ENCODE results near the gene OR52H1. TPM values are rescaled to one million over a fixed set of nuclear protein-coding genes. Genes with fewer than 3 reads are reported as not detected.

OR52H1 gene
- total RNA-seq: 0.36 TPM in 1 of 2 replicates, not detected in the other

GRCh38 chr11:5548440-5548839 lies at the start of gene OR52H1:
TSS of gene OR52H1 (minus strand) at chr11:5548540. CDS start at chr11:5545505, 3,035 bp downstream.

GRCh38 chr11:5596607-5597201 lies 48.4 kb upstream of the OR52H1 start, which contains the start of gene TRIM6:
TSS of gene TRIM6 (plus strand) at chr11:5596637. CDS start at chr11:5596898, 261 bp downstream.

GRCh38 chr11:5580577-5580976 lies 32.2 kb upstream of the OR52H1 start, which contains the start of gene OR52B6:
TSS of gene OR52B6 (plus strand) at chr11:5580877. CDS start at chr11:5580877, 0 bp downstream.

GRCh38 chr11:5516599-5516998 lies 31.7 kb downstream of the OR52H1 start, which contains the start of gene UBQLNL:
TSS of gene UBQLNL (minus strand) at chr11:5516699. CDS start at chr11:5516441, 258 bp downstream.

GRCh38 chr11:5509803-5510202 lies 38.5 kb downstream of the OR52H1 start, which contains the start of gene UBQLN3:
TSS of gene UBQLN3 (minus strand) at chr11:5509957. CDS start at chr11:5509558, 399 bp downstream.

Other genes with a start within 250 kb of the OR52H1 start
- not detected in 2 replicates for gene OR51B4, start 246.6 kb downstream of the OR52H1 start, total RNA-seq
- gene OR51B2, start 224.2 kb downstream of the OR52H1 start, total RNA-seq: not detected in 2 replicates
- gene OR51B5, start 205.0 kb downstream of the OR52H1 start, total RNA-seq: not detected in 2 replicates
- not detected in 2 replicates for gene OR51B6, start 197.0 kb downstream of the OR52H1 start, total RNA-seq
- gene OR51M1, start 164.7 kb downstream of the OR52H1 start, total RNA-seq: not detected in 2 replicates
- not detected in 2 replicates for gene OR51Q1, start 126.4 kb downstream of the OR52H1 start, total RNA-seq
- gene OR51I1, start 107.0 kb downstream of the OR52H1 start, total RNA-seq: not detected in 2 replicates
- gene OR51I2, start 99.2 kb downstream of the OR52H1 start, total RNA-seq: not detected in 2 replicates
- gene OR52D1, start 59.9 kb downstream of the OR52H1 start, total RNA-seq: not detected in 2 replicates
- not detected in 2 replicates for gene UBQLN3, start 38.6 kb downstream of the OR52H1 start, total RNA-seq
- 0.28 TPM in 1 of 2 replicates, not detected in the other for gene UBQLNL, start 31.8 kb downstream of the OR52H1 start, total RNA-seq
- gene OR52B6, start 32.3 kb upstream of the OR52H1 start, total RNA-seq: not detected in 2 replicates
- 1.0 and 6.8 TPM in 2 replicates for gene TRIM6, start 48.1 kb upstream of the OR52H1 start, total RNA-seq
- 3.8 and 6.2 TPM in 2 replicates for gene TRIM34, start 76.5 kb upstream of the OR52H1 start, total RNA-seq
- 31.1 and 36.0 TPM in 2 replicates for gene TRIM5, start 136.5 kb upstream of the OR52H1 start, total RNA-seq
- 20.8 and 72.0 TPM in 2 replicates for gene TRIM22, start 141.2 kb upstream of the OR52H1 start, total RNA-seq
- gene OR56B1, start 187.9 kb upstream of the OR52H1 start, total RNA-seq: not detected in 2 replicates
- not detected in 2 replicates for gene OR52N4, start 205.7 kb upstream of the OR52H1 start, total RNA-seq
- gene OR52N5, start 234.8 kb upstream of the OR52H1 start, total RNA-seq: not detected in 2 replicates
- not detected in 2 replicates for gene OR52N1, start 242.7 kb upstream of the OR52H1 start, total RNA-seq

Measured in nasal cavity respiratory epithelium epithelial cell of viscerocranial mucosa (primary cell).